Osteocyte (in vitro differentiated cells): Measurements from ENCODE around the gene YWHAH. TPM values are rescaled to one million over a fixed set of nuclear protein-coding genes. Genes with fewer than 3 reads are reported as not detected.

ENCODE experiments used
- DNase-seq: peaks from one replicate; pipeline ENCODE4 v3.0.0; 2021; ENCODE audit warnings: mixed read lengths; ENCODE audit not compliant: unreplicated experiment; ENCODE audit errors: extremely low spot score
- H3K27ac Mint-ChIP-seq: one replicate; pipeline ENCODE4 v1.8.0; 2021; ENCODE audit warnings: mild to moderate bottlenecking, mixed read lengths; ENCODE audit not compliant: unreplicated experiment
- H3K27me3 Mint-ChIP-seq: one replicate; pipeline ENCODE4 v1.8.0; 2021; ENCODE audit warnings: mixed read lengths; ENCODE audit not compliant: unreplicated experiment
- H3K36me3 Mint-ChIP-seq: one replicate; pipeline ENCODE4 v1.8.0; 2021; ENCODE audit warnings: mixed read lengths; ENCODE audit not compliant: unreplicated experiment
- H3K4me1 Mint-ChIP-seq: one replicate; pipeline ENCODE4 v1.8.0; 2021; ENCODE audit warnings: mixed read lengths; ENCODE audit not compliant: unreplicated experiment
- H3K4me3 Mint-ChIP-seq: one replicate; pipeline ENCODE4 v1.8.0; 2021; ENCODE audit warnings: mild to moderate bottlenecking, moderate library complexity, mixed read lengths; ENCODE audit not compliant: unreplicated experiment
- H3K9me3 Mint-ChIP-seq: one replicate; pipeline ENCODE4 v1.8.0; 2021; ENCODE audit warnings: mixed read lengths; ENCODE audit not compliant: unreplicated experiment
- CTCF ChIP-seq: fragments of 200-600 bp; sonication (generic); IDR thresholded peaks from 2 replicates; pipeline ENCODE4 v1.5.0; 2021; ENCODE audit warnings: antibody characterized with exemption, mild to moderate bottlenecking, moderate library complexity
- long read RNA-seq: library from polyadenylated mRNA; unstranded; transcript quantifications from one replicate; pipeline ENCODE4 v2.0.0, GENCODE V29; 2021
- total RNA-seq: library from RNA; stranded (reverse); gene quantifications from 2 replicates; pipeline ENCODE4 v1.2.1, GENCODE V29; 2021

The YWHAH gene
- 150 and 152 TPM in 2 replicates for total RNA-seq
- long read RNA-seq, transcript YWHAH-201 (2 exons, 1,825 nt), result major isoform, 30 of 44 reads
- long read RNA-seq, partial matches to known transcripts, result 0 of 44 reads
- long read RNA-seq, other reads (novel, unspliced or antisense), result 10 of 44 reads

DNA sequence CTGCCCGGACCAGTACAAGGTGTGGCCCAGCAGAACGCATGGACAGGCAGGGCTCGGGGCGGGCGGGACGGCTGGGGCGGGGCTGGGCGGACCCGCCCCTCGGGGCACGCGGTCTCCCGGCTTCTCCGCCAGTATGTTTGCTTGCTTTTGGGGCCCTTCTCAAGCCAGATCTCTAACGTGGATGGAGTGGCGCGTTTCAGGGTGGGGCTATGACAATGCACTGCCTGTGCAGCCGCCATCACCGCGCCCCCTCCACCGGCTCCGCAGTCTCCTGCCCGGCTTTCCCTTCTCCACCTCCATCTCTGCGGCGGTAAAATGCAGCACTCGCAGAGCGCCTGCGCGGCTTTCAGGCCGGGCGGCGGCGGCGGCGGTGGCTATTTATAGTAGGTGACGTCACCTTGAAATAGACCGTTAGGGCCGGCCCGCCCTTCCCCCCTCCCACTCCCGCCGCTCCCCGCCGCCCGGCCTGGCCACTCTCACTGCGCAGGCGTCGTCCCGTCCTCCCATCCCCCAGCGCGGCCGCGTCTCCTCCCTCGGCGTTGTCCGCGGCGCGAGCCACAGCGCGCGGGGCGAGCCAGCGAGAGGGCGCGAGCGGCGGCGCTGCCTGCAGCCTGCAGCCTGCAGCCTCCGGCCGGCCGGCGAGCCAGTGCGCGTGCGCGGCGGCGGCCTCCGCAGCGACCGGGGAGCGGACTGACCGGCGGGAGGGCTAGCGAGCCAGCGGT is at the start of gene YWHAH:
Gene YWHAH (plus strand): TSS at position 558 of the 722 bp plus-strand sequence. CDS start 199 bp downstream, outside the sequence.
- H3K36me3 Mint-ChIP-seq, result peaks cover 7% of the 10 kb centered on the region
- no peak for TF ChIP-seq CTCF
- peak within 1 kb of the TSS; percentile 91 for H3K4me3 Mint-ChIP-seq
- H3K9me3 Mint-ChIP-seq, result no peaks in the 10 kb centered on the region
- DNase-seq, result peak; percentile 99
- H3K27ac Mint-ChIP-seq, result peak within 1 kb of the TSS; percentile 90
- peaks cover 22% of the 10 kb centered on the region for H3K4me1 Mint-ChIP-seq
- H3K27me3 Mint-ChIP-seq, result no peaks in the 10 kb centered on the region

DNA sequence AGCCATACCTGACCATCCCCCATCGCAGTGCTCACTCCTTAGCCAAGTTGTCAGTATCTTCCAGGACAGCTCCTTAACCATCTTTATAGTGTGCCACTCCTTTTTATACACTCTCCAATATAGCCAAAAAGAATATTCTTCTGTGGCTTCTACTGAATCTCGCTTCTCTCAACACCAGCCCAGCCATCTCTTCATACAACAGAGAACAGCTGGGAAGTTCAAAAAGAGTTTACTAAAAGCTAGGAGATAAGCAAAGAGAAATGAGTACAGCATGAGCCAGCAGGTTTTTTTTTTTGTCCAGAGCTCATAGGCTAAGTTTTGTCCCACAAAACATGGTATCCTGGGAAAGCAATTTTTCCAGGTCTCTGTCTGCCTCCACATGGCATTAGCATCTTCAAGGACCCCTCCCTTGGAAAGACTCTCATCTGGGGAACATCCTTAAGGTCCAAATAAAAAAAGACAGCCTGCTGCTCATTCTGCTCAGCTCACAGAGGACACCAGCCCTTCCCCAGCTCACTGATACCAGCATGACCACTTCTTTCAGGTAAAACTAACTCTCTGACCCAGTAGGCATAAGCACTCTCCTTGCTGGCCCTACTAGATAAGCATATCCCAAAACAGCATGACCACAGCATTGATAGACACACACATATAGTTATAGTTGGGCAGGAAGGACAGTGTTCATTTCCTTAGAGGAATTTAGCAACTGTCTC is 48.8 kb upstream of the YWHAH start:
- H3K27ac Mint-ChIP-seq, result no peak overlapping the region
- H3K9me3 Mint-ChIP-seq, result no peaks in the 10 kb centered on the region
- no peak for DNase-seq
- no peak for TF ChIP-seq CTCF
- H3K36me3 Mint-ChIP-seq, result peaks cover 19% of the 10 kb centered on the region
- no peaks in the 10 kb centered on the region for H3K27me3 Mint-ChIP-seq
- no peak overlapping the region for H3K4me3 Mint-ChIP-seq
- H3K4me1 Mint-ChIP-seq, result peaks cover 8% of the 10 kb centered on the region

GRCh38 chr22:31896472-31896871 is 47.9 kb upstream of the YWHAH start:
- TF ChIP-seq CTCF, result no peak
- no peak for DNase-seq
- H3K4me1 Mint-ChIP-seq, result peaks cover 4% of the 10 kb centered on the region
- no peaks in the 10 kb centered on the region for H3K9me3 Mint-ChIP-seq
- peaks cover 21% of the 10 kb centered on the region for H3K36me3 Mint-ChIP-seq
- H3K27ac Mint-ChIP-seq, result no peak overlapping the region
- H3K4me3 Mint-ChIP-seq, result no peak overlapping the region
- H3K27me3 Mint-ChIP-seq, result no peaks in the 10 kb centered on the region

- Mint-ChIP-seq H3K4me3 (no peak overlapping the region), H3K9me3 (no peaks in the 10 kb centered on the region), H3K27me3 (no peaks in the 10 kb centered on the region), H3K27ac (peak overlapping the region; percentile 53), H3K36me3 (peaks cover 23% of the 10 kb centered on the region), H3K4me1 (peaks cover 4% of the 10 kb centered on the region)
- no peak for TF ChIP-seq CTCF
- DNase-seq, result no peak
Observed at GRCh38 chr22:31897842-31898805, 46.2 kb upstream of the YWHAH start.
